GM23248 (cell line): ENCODE measurements around the gene TMEM239.

ENCODE experiments used
- EZH2 ChIP-seq: fragments of 200-600 bp; sonication (generic); IDR thresholded peaks from 2 replicates; pipeline ENCODE4 v1.6.1; 2018; ENCODE audit warnings: antibody characterized with exemption, mild to moderate bottlenecking; ENCODE audit not compliant: insufficient read depth, poor library complexity, severe bottlenecking
- EZH2phosphoT487 ChIP-seq: fragments of 200-600 bp; sonication (generic); IDR thresholded peaks from 2 replicates; pipeline ENCODE4 v1.6.1; 2018; ENCODE audit warnings: antibody characterized with exemption, moderate library complexity, mild to moderate bottlenecking, low read depth; ENCODE audit not compliant: insufficient read depth

- TF ChIP-seq EZH2: no peak
- TF ChIP-seq EZH2phosphoT487: no peak
Observed at GRCh38 chr20:2814076-2814475, 2.1 kb upstream of the TMEM239 start.
